Neural crest cell (in vitro differentiated cells): ENCODE data around the gene RNF145. TPM values are rescaled to one million over a fixed set of nuclear protein-coding genes. Genes with fewer than 3 reads are reported as not detected.

Experiments used
- DNase-seq: peaks from one replicate; pipeline ENCODE4 v3.0.0; 2021; ENCODE audit warnings: low read depth, mixed read lengths, low spot score
- H3K27ac Mint-ChIP-seq: one replicate; pipeline ENCODE4 v1.8.0; 2021; ENCODE audit warnings: mild to moderate bottlenecking, mixed read lengths; ENCODE audit not compliant: unreplicated experiment
- H3K27me3 Mint-ChIP-seq: 2 replicates; pipeline ENCODE4 v1.8.0; 2021; ENCODE audit warnings: low read depth, mild to moderate bottlenecking, mixed read lengths
- H3K36me3 Mint-ChIP-seq: 2 replicates; pipeline ENCODE4 v1.8.0; 2021; ENCODE audit warnings: low read depth, mild to moderate bottlenecking, mixed read lengths
- H3K4me1 Mint-ChIP-seq: 2 replicates; pipeline ENCODE4 v1.8.0; 2021; ENCODE audit warnings: mixed read lengths
- H3K4me3 Mint-ChIP-seq: one replicate; pipeline ENCODE4 v1.8.0; 2021; ENCODE audit warnings: mild to moderate bottlenecking, mixed read lengths
- H3K9me3 Mint-ChIP-seq: 2 replicates; pipeline ENCODE4 v1.8.0; 2021; ENCODE audit warnings: mixed read lengths
- CTCF ChIP-seq: fragments of 200-600 bp; sonication (generic); conservative IDR thresholded peaks from 2 replicates; pipeline ENCODE4 v1.5.0; 2021; ENCODE audit warnings: antibody characterized with exemption, mild to moderate bottlenecking
- total RNA-seq: library from RNA; stranded (reverse); gene quantifications from 2 replicates; pipeline ENCODE4 v1.2.1, GENCODE V29; 2021

Gene RNF145
- total RNA-seq, 1 donor from 2014 or later: 95.2 TPM

- Mint-ChIP-seq H3K4me1 (peaks cover 52% of the 10 kb centered on the region), H3K27ac (peak overlapping the region; percentile 99), H3K4me3 (peak overlapping the region; percentile 96), H3K9me3 (no peaks in the 10 kb centered on the region), H3K27me3 (no peaks in the 10 kb centered on the region), H3K36me3 (no peaks in the 10 kb centered on the region)
- DNase-seq: no peak
- TF ChIP-seq CTCF: no peak
Measured at GRCh38 chr5:159207222-159207685, 2.1 kb downstream of the RNF145 start.

- no peak for DNase-seq
- Mint-ChIP-seq H3K27ac (peak overlapping the region; percentile 9), H3K4me1 (peaks cover 52% of the 10 kb centered on the region), H3K4me3 (peak overlapping the region; percentile 96), H3K9me3 (no peaks in the 10 kb centered on the region), H3K36me3 (no peaks in the 10 kb centered on the region), H3K27me3 (no peaks in the 10 kb centered on the region)
- no peak for TF ChIP-seq CTCF
Measured at GRCh38 chr5:159206818-159207217, 2.5 kb downstream of the RNF145 start.

- no peaks in the 10 kb centered on the region for H3K9me3 Mint-ChIP-seq
- TF ChIP-seq CTCF: no peak
- no peaks in the 10 kb centered on the region for H3K27me3 Mint-ChIP-seq
- H3K36me3 Mint-ChIP-seq: no peaks in the 10 kb centered on the region
- DNase-seq: no peak
- H3K4me3 Mint-ChIP-seq: peak overlapping the region; percentile 96
- H3K4me1 Mint-ChIP-seq: peaks cover 52% of the 10 kb centered on the region
- H3K27ac Mint-ChIP-seq: no peak overlapping the region
Measured at GRCh38 chr5:159206368-159206767, 3.0 kb downstream of the RNF145 start.

GRCh38 chr5:159203351-159203750 is 6.0 kb downstream of the RNF145 start:
- Mint-ChIP-seq H3K4me3 (no peak overlapping the region), H3K4me1 (peaks cover 39% of the 10 kb centered on the region), H3K27me3 (no peaks in the 10 kb centered on the region), H3K27ac (no peak overlapping the region), H3K9me3 (no peaks in the 10 kb centered on the region), H3K36me3 (peaks cover 4% of the 10 kb centered on the region)
- no peak for TF ChIP-seq CTCF
- no peak for DNase-seq

GRCh38 chr5:159202151-159202550 is 7.2 kb downstream of the RNF145 start:
- H3K36me3 Mint-ChIP-seq: peaks cover 6% of the 10 kb centered on the region

More at GRCh38 chr5:159202151-159202550, 7.2 kb downstream of the RNF145 start:
- no peak overlapping the region for H3K4me3 Mint-ChIP-seq
- H3K9me3 Mint-ChIP-seq: no peaks in the 10 kb centered on the region
- no peaks in the 10 kb centered on the region for H3K27me3 Mint-ChIP-seq
- no peak overlapping the region for H3K27ac Mint-ChIP-seq
- H3K4me1 Mint-ChIP-seq: peaks cover 29% of the 10 kb centered on the region
- no peak for TF ChIP-seq CTCF
- no peak for DNase-seq
